GM18526 (cell line): Measurements from ENCODE around the gene EIF2B2.

Experiments used
- POLR2A ChIP-seq: IDR thresholded peaks from 3 replicates; pipeline ENCODE4 v1.6.1; 2011; ENCODE audit not compliant: insufficient read length; ENCODE audit errors: extremely low read depth

EIF2B2 gene

GRCh38 chr14:75010472-75011093 lies 7.9 kb downstream of the EIF2B2 start:
- TF ChIP-seq POLR2A = no peak

- no peak for TF ChIP-seq POLR2A
Observed at GRCh38 chr14:75011356-75011994, 8.8 kb downstream of the EIF2B2 start.

- TF ChIP-seq POLR2A = no peak
Observed at GRCh38 chr14:75013290-75013689, 10.6 kb downstream of the EIF2B2 start.

GRCh38 chr14:75015496-75015895 lies 12.8 kb downstream of the EIF2B2 start:
- TF ChIP-seq POLR2A = no peak

GRCh38 chr14:75016815-75017214 lies 14.1 kb downstream of the EIF2B2 start:
- TF ChIP-seq POLR2A = no peak

- TF ChIP-seq POLR2A = no peak
Observed at GRCh38 chr14:75018694-75019093, 16.0 kb downstream of the EIF2B2 start.

- TF ChIP-seq POLR2A = no peak
Observed at GRCh38 chr14:75022655-75023054, 19.9 kb downstream of the EIF2B2 start.

- TF ChIP-seq POLR2A = no peak
Observed at GRCh38 chr14:75023108-75023507, 20.4 kb downstream of the EIF2B2 start.

- no peak for TF ChIP-seq POLR2A
Observed at GRCh38 chr14:75025082-75025481, 22.4 kb downstream of the EIF2B2 start.

GRCh38 chr14:75025876-75026275 lies 23.2 kb downstream of the EIF2B2 start:
- TF ChIP-seq POLR2A = no peak

GRCh38 chr14:75030147-75030546 lies 27.4 kb downstream of the EIF2B2 start:
- no peak for TF ChIP-seq POLR2A

- TF ChIP-seq POLR2A = no peak
Observed at GRCh38 chr14:75032939-75033338, 30.2 kb downstream of the EIF2B2 start.

- TF ChIP-seq POLR2A = no peak
Observed at GRCh38 chr14:75040507-75040906, 37.8 kb downstream of the EIF2B2 start.

- TF ChIP-seq POLR2A = no peak
Observed at GRCh38 chr14:75040959-75041358, 38.2 kb downstream of the EIF2B2 start.

- TF ChIP-seq POLR2A = no peak
Observed at GRCh38 chr14:75041613-75042012, 38.9 kb downstream of the EIF2B2 start.

GRCh38 chr14:75042035-75042434 lies 39.3 kb downstream of the EIF2B2 start:
- no peak for TF ChIP-seq POLR2A

GRCh38 chr14:75044322-75044721 lies 41.6 kb downstream of the EIF2B2 start:
- no peak for TF ChIP-seq POLR2A
